Umbilical cord (tissue), 2 donors: ENCODE measurements around the gene CFAP97. TPM values are rescaled to one million over a fixed set of nuclear protein-coding genes. Genes with fewer than 3 reads are reported as not detected.
A peak's percentile ranks its signal among the peaks of the same experiment; 100 is the strongest.
"Not testable (repeated sequence)": the region's sequence is repeated elsewhere in the genome, so short reads cannot be mapped to it uniquely, and the experiment has no call there.

ENCODE experiments used
- DNase-seq: peaks from one replicate; pipeline ENCODE4 v3.0.0-alpha.2; 2015; ENCODE audit warnings: low spot score
- total RNA-seq: library from RNA; depleted of rRNA; stranded (reverse); fragments of >200 nt; gene quantifications from one replicate; pipeline ENCODE4 v1.2.3, GENCODE V29; 2014; ENCODE audit warnings: low replicate concordance; ENCODE audit not compliant: insufficient read depth

Gene CFAP97
- total RNA-seq, result 37.8 TPM

GRCh38 chr4:185203486-185204237, at the start of gene CFAP97:
CFAP97 (minus strand) TSS chr4:185204000; CDS start chr4:185191196, 12,804 bp downstream.
- DNase-seq, result peak; percentile 95

GRCh38 chr4:185249105-185249504, 45.3 kb upstream of the CFAP97 start:
- no peak for DNase-seq

- no peak for DNase-seq
Measured at GRCh38 chr4:185248393-185249039, 44.7 kb upstream of the CFAP97 start.

- no peak for DNase-seq
Measured at GRCh38 chr4:185247151-185247550, 43.4 kb upstream of the CFAP97 start.

GRCh38 chr4:185246453-185246852, 42.7 kb upstream of the CFAP97 start:
- no peak for DNase-seq

GRCh38 chr4:185244763-185245162, 41.0 kb upstream of the CFAP97 start:
- DNase-seq, result no peak

GRCh38 chr4:185243879-185244278, 40.1 kb upstream of the CFAP97 start:
- DNase-seq, result no peak

- no peak for DNase-seq
Measured at GRCh38 chr4:185242749-185243533, 39.1 kb upstream of the CFAP97 start.

GRCh38 chr4:185240486-185240885, 36.7 kb upstream of the CFAP97 start:
- not testable (repeated sequence) for DNase-seq

GRCh38 chr4:185238750-185239149, 35.0 kb upstream of the CFAP97 start:
- no peak for DNase-seq

- DNase-seq, result no peak
Measured at GRCh38 chr4:185238215-185238681, 34.4 kb upstream of the CFAP97 start.

GRCh38 chr4:185237175-185237574, 33.4 kb upstream of the CFAP97 start:
- peak; percentile 40 for DNase-seq

GRCh38 chr4:185235843-185236503, 32.2 kb upstream of the CFAP97 start:
- DNase-seq, result peak; percentile 28

- no peak for DNase-seq
Measured at GRCh38 chr4:185235119-185235842, 31.5 kb upstream of the CFAP97 start.

GRCh38 chr4:185232370-185232769, 28.6 kb upstream of the CFAP97 start:
- peak; percentile 19 for DNase-seq

- DNase-seq, result no peak
Measured at GRCh38 chr4:185229021-185229818, 25.4 kb upstream of the CFAP97 start.

- no peak for DNase-seq
Measured at GRCh38 chr4:185227713-185228278, 24.0 kb upstream of the CFAP97 start.

GRCh38 chr4:185227131-185227551, 23.3 kb upstream of the CFAP97 start:
- DNase-seq, result no peak

GRCh38 chr4:185225940-185226339, 22.1 kb upstream of the CFAP97 start:
- DNase-seq, result no peak

- DNase-seq, result no peak
Measured at GRCh38 chr4:185224597-185224996, 20.8 kb upstream of the CFAP97 start.
